Stimulated activated CD8-positive, alpha-beta memory T cell treated with anti-CD3 and anti-CD28 coated beads, Interleukin-15, amount 100 ng/mL, for 1 hour (primary cell): ENCODE measurements around the gene SDK1.

Experiments
- DNase-seq: peaks from one replicate; pipeline ENCODE4 v3.0.0-alpha.2; 2020; ENCODE audit warnings: low read depth

SDK1 gene

DNA sequence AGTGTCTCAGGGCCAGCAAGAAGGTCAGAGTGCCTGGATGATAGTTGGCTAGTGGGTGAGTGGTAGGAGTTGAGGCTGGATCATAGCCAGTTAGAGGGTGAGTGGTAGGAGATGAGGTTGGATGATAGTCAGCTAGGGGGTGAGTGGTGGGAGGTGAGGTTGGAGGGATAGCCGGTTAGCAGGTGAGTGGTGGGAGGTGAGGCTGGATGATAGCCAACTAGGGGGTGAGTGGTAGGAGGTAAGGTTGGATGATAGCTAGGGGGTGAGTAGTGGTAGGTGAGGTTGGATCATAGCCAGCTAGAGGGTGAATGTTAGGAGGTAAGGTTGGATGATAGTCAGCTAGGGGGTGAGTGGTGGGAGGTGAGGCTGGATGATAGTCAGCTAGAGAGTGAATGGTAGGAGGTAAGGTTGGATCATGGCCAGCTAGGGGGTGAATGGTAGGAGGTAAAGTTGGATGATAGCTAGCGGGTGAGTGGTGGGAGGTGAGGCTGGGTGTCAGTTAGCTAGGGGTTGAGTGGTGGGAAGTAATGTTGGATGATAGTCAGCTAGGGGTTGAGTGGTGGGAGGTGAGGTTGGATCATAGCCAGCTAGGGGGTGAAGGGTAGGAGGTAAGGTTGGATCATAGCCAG lies 226.6 kb downstream of the SDK1 start:
- no peak for DNase-seq

DNA sequence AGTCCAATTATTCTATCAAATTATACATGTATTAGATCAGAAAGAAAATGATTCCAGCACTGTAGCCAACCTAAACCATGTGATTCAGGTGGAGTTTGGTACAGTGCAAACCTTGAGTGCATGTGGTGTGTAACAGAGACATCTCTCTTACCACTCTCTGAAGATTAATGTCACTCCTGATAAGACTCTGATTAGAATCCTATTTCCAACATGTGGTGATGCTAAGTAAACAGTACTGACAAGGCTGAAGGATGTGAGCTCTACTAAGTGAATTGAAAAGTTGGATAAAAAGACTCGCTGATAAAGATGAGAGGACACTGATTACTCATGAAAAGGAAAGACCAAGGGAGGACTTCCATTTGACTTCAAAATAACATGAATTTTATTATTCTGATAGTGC lies 232.0 kb downstream of the SDK1 start:
- DNase-seq, result no peak

DNA sequence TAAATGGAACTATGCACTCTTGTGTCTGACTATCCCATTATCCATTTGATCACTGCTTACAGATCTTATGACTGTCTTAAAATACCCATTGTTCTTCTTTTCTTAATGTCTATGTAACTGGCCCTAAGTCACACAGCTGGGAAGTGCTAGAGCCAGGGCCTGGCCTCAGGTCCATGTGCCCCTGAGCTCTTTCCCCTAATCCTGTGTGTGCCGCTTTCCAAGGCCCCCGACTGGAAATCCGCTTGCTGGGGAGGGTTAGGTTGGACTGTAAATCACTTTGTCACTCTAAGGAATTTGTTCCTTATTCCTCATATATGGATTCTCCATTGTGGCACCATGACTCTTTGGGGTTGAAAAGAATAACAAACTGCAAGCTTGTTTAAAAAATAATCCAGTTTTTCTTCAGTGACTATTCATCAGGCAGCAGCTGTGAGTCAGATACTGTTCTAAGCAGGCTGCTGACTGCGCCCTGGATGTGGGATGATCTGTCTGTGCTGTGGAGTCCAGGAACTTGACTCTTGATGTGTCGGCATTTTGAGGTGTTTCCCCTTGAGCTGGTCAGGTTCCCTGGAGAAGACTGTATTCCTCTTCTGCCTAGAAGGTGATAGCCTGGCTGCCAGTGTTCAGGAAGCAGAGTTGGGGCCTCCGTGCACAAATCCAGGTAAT lies 236.3 kb downstream of the SDK1 start:
- no peak for DNase-seq

DNA sequence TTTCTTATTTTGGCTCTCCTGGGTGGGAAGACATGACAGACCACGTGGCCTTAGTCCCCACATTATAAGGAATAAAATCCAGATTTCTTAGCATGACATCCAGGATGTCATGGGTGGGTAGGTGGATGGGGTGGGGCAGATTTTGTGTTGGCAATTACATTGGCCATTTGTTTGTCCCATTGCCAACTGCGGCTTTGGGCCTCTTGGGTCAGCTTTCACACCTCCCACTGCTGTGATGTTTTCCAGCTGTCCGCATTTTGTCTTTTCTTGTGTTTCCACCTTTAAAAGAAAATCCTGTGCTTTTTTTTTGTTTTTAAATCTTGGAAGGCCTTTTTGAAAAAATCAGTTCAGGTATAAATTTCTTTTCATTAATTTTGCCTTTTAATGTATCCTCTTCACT lies 237.0 kb downstream of the SDK1 start:
- DNase-seq, result no peak

DNA sequence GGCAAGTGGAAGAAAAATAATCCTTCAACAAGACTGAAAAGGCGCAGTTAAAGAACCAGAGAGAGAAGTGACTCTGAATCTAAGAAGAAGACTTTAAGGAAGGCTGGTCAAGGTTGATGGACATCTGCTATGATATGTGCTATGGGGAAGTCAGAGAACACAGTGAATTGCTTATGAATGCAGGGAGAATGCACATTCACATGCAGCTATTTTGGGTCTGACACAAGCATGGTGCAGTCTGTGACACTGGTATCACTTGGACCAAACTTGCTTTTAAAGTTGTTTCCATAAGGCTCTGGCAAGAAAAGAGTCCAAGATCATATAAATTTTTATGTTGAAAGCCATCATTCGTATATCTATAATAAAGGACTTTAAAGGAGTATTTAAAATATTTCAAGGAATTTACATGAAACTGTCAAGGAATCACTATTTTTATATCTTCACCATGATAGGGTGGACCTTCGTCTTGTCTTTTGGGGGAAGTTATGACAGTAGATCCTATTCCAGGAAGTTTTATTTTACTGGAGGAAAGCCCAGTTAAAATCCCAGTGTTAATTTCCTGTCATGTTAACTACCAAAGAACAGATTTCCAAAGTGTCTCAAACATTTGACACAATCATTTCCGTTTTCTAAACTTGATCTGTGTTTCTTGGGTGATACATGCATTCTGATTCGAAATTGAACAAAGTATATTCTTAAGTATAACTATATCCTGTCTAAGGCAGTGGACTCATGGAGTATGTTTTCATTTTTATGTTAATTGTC lies 239.6 kb downstream of the SDK1 start:
- no peak for DNase-seq

DNA sequence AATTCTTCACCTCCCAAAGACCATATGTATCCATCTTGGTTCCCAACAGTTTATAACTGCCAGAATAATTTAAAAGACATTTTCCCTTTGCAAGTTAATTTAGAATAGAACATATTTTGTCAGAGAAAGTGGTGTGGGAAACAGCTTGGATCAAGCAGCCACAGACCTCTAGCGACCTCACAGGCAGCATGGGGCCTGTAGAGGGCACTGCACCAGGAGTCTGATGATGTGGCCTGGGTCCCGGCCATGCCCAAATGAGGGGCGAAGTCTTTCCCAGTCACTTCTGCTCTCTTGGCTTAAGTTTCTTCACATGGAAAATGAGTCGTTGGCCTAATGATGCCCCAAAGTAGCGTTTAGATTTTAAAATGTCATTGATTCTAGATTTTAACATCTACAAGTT lies 243.2 kb downstream of the SDK1 start:
- no peak for DNase-seq

DNA sequence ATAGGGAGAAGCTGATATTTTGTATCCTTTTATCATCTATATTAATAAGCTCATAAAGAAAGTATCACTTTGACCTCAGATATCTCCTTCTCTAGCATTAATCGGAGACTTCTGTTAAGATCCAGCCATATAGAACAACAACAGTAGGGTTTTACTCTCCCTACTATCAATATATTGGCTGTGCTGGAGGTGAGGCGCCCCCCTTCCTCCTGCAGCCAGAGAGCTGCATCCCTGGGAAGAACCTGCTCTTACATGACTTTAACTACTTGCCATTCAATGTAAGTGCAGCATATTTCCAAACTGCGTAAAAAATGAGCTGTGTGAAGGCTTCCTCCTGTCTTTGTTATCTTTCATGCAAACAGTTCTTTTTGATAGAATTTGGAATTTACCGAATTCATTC lies 247.8 kb downstream of the SDK1 start:
- DNase-seq, result no peak

DNA sequence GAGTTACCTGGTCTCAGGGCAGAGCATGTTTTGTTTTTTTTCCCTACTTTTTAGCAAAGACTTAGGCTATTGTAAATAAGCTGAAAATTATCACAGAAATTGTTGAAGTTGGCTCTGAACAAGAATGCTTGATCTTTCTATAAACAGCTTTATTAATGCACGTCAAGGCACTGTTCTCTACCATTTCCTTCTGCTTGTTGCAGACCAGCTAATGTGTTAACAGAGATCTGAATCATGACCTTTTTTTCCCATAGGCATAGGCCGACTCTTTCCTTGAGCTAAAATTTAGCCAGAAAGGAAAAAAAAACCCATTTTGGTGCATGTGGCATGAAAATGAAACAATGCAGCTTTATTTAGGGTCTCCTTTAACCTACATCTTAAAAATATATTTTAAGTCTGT lies 248.5 kb downstream of the SDK1 start:
- DNase-seq, result no peak

DNA sequence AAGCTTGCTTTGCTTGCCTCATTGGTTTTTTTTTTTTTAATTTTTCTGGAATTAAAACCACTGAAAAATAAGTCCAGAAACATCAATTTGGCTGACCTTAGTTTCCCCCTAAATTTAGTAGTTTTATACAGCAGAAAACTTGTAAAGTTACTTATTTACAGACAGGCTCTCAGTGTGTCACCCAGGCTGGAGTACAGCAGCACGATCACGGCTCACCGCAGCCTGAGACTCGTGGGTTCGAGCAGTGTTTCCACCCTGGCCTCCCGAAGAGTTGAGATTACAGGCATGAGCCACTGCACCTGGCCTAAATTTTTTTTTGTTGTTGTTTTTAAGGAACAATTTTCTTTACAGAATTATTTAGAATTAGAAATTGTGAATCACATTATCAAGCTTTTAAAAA lies 250.5 kb downstream of the SDK1 start:
- DNase-seq, result no peak

DNA sequence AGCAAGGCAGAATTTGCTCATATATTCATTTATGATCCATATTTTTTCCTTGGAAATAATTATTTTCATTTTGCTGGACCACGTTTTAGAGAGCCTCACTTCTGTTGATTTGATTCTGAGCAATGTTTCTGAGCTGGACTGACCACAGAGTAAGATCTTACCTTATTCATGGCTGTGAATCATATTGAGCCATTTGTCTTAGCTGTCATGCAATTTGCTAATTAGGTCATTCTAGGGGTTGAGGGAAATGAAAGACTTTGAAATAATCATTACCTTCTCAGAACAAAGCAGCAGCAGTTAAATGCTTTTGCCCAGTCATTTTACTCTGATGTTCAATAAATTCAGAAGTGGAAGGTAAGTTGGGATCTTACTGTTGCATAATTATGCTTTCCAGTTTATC lies 251.4 kb downstream of the SDK1 start:
- no peak for DNase-seq

DNA sequence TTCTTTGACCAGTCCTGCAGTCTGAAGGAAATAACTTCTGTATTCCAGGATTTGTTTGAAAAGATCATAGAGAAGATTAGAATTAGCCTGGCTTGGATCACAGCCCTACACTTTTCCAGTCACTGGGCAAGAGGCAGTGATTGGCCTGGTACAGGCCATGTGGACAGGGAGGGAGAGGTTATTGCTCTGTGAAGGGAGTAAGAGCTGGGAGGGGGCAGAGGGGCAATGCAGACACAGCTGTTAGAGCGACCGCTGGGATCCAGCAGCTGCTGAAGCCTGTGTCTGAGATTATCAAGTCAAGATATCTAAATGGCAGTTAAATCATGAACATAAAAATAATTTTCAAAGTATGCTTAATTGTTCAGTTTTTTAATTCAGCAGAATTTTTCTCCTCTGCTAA lies 257.3 kb downstream of the SDK1 start:
- DNase-seq, result no peak

DNA sequence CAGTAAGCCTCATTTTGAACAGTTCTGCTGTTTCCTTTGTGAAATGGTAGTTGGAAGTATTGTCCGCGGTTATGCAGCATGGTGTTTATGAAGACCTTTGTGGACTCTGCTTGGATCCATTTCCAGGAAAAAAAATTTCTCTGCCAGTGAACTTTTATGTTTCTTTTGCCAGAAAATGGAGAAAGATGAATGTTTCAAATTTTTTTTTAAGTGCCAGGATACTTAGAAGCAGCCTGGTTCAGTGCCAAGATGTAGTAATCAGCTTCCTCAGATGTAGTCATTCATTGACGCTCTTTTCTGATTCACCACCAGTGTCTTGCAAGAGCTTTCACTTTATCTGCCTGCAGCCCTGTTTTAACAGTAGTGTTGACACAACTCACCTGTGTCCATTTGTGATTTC lies 258.2 kb downstream of the SDK1 start:
- no peak for DNase-seq

DNA sequence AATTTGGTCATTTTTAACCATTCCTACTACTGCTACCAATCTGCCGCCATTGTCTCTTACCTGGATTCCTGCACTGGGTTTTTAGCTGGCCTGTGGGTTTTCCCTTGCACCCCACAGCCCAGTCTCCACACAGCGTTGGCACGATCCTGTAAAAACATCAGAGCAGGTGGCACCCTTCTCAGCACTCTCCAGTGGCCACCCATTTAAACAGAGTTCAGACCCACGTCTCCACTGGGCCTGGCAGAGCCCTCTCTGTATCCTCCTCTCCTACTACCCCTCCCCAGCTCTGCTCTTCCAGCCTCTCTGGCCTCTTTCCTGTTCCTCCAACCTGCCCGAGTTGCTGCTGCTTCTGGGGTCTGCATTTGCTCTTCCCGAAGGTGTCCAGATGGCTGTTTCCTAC lies 259.4 kb downstream of the SDK1 start:
- DNase-seq, result no peak

DNA sequence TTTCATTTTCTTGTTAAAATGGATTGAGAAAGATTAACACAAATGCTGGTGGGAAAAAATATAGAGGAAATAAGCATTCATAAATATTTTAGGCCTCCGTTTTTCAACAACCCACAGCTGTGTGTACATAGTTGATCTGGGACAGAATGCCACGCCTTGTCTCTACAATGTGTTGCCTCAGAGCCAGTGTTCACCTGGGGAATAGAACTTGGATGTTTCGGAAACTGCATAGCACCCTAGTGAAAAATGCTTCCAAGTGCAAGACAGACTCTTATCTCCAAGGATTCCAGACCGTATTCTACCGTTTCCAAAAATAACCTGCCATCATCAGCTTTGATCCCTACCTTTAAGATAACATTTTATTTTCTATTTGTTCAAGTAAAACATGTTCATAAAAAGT lies 260.9 kb downstream of the SDK1 start:
- DNase-seq, result no peak

DNA sequence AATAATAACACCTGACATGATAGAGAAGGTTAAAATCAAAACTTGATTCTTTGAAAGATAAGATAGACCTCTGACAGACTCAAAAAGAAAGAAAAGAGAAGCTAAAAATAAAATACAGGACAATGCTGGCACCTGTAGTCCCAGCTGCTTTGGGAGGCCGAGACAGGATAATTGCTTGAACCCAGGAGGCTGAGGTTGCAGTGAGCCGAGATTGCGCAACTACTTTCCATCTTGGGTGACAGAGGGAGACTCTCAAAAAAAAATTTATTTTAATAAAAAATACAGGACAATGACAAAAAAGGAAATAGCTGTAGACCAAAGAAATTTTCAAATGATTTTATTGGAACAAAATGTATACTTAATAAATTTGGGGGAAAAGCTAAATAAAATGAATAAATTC lies 263.2 kb downstream of the SDK1 start:
- DNase-seq, result no peak

DNA sequence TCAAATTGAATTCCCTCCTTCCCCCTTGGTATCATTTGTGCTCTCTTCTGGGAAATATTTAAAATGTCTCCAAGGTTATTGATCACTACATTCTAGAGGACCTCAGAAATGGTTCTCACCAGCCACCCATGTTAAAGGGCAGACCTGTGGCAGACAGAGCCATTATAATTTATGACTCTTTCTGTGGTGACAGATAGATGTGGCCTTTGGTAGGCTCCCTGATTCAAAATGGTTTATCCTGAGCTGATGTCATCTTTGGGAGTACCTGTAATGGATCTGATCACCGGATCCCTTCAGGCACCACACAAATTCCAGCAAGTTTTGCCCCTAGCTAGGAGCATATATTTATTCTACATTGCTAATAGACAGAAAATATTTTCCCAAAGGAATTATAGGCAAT lies 267.5 kb downstream of the SDK1 start:
- DNase-seq, result no peak

DNA sequence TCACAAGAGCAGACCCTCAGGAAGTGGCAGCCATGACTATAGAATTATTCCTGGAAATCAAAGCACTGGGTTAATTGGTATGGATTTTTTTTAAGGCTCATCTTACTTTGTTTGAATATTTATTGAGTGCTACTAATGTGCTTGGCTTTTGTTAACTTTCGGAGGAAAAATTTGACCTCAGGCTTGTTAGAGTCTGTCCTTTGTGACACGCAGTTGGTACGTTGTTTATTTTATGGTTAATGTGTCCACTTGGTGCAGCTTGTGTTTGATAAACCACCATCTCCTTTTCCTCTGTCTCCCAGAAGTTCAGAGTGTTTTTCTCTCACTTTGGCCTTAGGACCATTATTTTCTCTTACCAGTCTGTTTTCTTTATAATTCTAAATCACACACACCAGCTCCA lies 268.6 kb downstream of the SDK1 start:
- no peak for DNase-seq

DNA sequence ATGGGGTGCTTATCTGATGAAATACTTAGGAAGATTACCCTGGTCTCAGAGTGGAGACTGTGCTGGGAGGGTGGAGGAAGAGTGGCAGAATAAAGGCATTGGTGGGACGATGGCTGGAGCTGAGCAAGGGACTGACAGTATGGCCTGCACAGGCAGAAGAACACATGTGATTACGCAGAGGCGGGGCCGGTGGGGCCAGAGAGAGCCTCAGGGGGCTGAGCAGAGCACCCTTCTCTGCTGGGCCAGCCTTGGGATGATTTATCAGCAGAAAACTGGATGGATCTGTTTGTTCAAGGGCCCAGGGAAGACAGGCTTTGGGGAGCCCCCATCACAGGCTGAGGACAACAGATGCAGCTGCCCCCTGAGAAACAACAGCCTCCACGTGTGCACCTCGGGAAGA lies 272.1 kb downstream of the SDK1 start:
- no peak for DNase-seq

DNA sequence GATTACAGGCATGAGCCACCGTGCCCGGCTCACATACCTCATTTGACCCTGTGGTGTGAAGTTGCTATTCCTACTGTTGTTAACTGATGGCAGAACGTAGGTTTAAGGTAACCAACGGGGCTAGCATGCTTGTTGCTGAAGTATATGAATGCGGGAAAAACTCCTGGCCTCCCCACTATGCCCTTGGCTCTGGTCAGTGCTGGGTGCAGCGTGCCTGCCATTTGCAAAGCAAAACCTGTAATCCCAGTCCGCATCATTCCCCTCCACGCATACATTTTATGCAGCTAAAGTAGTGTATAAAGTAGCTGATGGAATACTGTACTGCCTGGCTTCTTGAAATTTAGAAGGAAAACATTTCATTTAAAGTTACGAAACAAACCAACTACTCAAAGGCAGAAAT lies 273.3 kb downstream of the SDK1 start:
- no peak for DNase-seq

DNA sequence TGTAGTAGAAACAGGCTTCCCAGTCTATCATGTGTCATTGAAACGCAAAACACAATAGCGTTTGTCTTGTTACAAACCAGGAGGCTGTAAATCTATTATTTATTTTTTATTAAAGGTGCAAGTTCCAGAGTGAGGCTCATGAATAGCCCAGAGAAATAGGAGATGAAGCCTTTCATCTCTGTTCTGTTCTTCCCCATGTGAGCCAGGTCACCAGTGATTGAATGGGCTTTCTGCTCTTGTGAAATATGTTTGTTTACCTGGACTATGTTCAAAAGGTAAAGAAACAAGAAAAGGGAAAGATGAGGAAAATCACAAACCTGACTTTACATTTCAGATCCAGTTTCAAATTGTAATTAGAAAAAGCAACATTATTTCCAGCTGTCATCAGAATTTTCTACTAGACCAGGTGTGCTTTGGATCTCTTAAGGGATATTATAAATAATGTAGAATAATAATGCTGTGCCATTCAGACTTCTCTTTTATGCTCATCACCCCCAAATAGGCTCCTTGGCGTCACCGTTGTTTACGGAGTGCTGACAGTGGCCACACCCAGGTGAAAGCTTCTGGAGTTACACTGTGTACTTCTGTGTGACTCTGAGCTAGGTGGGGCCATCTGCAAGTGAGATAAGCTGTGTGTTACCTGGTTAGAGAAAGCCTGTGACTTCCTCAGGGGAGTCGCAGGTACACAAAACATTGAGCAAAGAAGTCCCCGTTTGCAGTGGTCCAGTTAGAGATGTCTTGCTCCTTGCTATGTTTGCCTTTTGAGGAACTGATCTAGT lies 274.9 kb downstream of the SDK1 start:
- DNase-seq, result no peak

DNA sequence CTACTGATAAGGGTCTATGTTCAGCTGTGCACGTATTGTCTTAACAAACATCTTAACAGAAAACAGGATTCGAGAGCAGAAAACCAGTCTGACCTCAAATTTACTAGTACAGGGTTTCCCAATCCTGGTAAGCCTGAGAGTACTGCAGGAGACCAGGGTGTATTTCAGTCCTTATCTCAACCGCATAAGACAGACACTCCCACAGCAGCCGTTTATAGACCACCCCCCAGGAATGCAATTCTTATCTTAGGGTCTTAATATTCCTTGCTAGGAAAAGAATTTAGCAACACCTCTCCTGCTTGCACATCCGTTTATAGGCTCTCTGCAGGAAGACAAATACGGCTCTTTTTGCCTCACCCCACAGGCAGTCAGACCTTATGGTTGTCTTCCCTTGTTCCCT lies 277.3 kb downstream of the SDK1 start:
- DNase-seq, result no peak

DNA sequence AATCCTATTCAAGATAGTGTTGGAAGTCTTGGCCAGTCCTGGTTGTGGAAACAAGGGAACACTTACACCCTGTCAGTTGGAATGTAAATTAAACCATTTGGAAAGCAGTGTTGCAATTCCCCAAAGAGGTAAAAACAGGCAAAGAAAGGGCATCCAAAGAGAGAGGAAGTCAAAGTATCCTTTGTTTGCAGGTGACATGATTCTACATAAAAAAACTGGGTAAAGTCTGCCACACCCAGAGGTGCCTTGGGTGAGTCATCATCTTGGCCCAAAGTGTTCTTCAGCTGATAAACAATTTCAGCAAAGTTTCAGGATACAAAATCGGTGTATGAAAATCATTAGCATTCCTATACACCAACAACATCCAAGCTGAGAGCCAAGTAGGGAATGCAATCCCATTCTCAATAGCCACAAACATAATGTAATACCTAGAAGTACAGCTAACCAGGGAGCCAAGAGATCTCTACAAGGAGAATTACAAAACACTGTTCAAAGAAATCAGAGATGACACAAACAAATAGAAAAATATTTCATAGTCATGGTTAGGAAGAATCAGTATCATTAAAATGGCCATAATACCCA lies 278.7 kb downstream of the SDK1 start:
- DNase-seq, result no peak
